ENCODE data around the gene TEX261.

TEX261 gene

GRCh38 chr2:70981866-70982810 lies 12.5 kb downstream of the TEX261 start:
- DNase-seq (ENCODE audit: low spot score), result peak; percentile 38

- peak; percentile 19 for DNase-seq (ENCODE audit: low spot score)
These were observed 13.3 kb downstream of the TEX261 start for GRCh38 chr2:70981421-70981820.

DNA sequence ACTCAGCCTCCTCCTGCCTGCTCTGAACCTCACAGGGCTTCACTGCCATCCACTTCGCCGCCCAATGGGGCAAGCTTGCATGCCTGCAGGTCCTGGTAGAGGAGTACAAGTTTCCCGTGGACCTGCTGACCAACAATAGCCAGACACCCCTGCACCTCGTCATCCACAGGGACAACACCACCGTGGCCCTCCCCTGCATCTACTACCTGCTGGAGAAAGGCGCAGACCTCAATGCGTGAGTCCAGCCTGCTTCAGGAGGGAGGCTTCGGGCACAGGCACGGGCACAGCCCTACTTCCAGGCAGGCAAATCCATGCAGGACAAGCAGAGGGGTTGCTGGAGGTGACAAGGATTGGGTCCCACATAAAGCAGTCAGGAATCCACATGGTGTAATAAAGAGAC lies 15.0 kb downstream of the TEX261 start:
- DNase-seq (ENCODE audit: low spot score), result peak; percentile 44

DNA sequence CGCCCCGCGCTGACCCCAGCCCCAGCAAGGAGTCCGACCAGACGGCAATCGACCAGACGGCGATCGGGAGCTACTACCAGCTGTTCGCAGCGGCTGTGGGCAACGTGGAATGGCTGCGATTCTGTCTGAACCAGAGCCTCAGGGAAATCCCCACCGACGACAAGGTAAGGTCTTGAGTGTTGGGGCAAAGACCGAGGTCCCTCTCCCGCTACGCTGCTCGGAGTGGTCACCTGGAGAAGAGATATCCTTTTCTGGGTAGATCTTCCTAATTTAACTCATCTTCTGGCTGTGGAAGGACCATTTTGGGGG lies 15.5 kb downstream of the TEX261 start:
- DNase-seq (ENCODE audit: low spot score), result no peak

- peak; percentile 88 for DNase-seq (ENCODE audit: low spot score)
These were observed 16.1 kb downstream of the TEX261 start, which contains the start of gene ANKRD53 for GRCh38 chr2:70978341-70979179. Gene ANKRD53, plus strand, starts transcription at chr2:70978630. Its CDS starts 16 bp downstream, at chr2:70978646.

DNA sequence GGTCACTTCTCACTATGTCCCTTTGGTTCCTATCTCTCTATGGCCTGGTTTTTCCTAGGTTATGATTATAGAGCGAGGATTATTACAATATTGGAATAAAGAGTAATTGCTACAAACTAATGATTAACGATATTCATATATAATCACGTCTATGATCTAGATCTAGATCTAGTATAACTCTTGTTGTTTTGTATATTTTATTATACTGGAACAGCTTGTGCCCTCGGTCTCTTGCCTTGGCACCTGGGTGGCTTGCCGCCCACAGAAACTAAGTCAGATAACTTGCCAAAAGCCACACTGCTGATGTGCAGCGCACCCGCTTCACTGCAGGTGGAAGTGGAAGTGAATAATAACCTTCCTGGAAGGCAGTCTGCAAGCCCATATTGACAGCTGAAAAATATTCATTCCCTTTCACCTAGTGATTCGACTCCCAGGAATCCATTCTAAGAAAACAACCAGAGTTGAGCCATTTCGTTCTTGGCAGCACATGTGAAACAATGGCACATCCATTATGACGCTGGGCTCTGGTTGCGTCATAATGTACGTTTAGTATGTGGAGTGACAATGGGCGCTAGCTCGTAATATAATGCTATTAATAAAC lies 17.0 kb downstream of the TEX261 start:
- peak; percentile 34 for DNase-seq (ENCODE audit: low spot score)

- no peak for DNase-seq (ENCODE audit: low spot score)
These were observed 19.4 kb downstream of the TEX261 start for GRCh38 chr2:70975237-70975636.

DNA sequence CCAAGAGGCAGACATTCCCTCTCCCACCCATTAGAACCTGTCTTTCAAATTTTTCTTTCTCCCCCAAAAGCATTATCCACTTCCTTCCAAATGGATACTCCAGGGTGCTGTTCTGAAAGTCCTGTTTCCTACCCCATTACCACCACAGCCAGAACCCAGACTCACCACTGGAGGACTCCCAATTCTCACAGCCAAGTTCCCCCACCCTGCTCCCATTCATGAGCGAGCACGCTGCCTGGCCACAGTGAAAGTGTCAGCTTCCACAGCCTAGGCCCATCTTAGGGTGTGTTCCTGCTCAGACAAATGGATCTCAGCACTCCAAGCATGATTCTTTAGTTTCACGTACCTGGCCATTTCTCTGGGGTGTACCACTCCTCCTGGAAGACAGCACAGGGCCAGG lies 20.1 kb downstream of the TEX261 start:
- no peak for DNase-seq (ENCODE audit: low spot score)

DNA sequence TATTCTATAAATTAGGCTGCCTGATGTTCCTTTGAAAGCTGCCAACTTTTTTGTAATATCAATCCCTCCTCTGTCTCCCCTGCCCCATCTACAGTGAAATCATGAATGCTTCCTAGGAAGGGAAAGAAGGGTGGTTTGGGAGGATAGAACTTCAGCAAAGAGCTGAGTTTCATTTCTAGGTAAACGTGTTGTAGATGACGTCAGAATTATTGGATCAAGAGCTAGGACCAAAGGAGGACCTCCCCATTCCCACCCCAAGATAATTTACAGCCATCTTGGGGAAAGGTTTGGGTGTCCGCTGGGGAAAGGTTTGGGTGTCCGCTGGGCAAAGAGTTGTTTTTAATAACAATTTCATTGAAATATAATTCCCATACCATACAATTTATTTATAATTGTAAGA lies 27.5 kb downstream of the TEX261 start:
- no peak for DNase-seq (ENCODE audit: low spot score)

- peak; percentile 22 for DNase-seq (ENCODE audit: low spot score)
These were observed 28.0 kb downstream of the TEX261 start for GRCh38 chr2:70966681-70967080.

DNA sequence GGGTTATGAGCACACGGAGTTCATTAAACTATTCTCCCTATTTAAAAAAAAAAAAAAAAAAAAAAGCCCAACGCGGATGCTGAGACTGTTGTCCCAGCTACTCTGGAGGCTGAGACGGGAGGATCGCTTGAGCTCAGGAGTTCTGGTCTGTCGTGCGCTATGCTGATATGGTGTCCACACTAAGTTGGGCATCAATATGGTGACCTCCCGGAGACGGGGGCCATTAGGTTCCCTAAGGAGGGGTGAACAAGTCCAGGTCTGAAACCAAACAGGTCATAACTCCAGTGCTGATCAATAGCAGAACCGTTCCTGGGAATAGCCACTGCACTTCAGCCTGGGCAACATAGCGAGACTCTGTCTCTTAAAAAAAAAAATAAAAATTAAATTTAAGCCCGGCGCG lies 29.2 kb downstream of the TEX261 start:
- DNase-seq (ENCODE audit: low spot score), result peak; percentile 36

- DNase-seq (ENCODE audit: low spot score), result peak; percentile 84
These were observed 29.9 kb downstream of the TEX261 start for GRCh38 chr2:70964596-70965386.

GRCh38 chr2:70964133-70964532 lies 30.5 kb downstream of the TEX261 start:
- no peak for DNase-seq (ENCODE audit: low spot score)

- peak; percentile 31 for DNase-seq (ENCODE audit: low spot score)
These were observed 31.5 kb downstream of the TEX261 start for GRCh38 chr2:70962885-70963878.

GRCh38 chr2:70962211-70962884 lies 32.3 kb downstream of the TEX261 start:
- DNase-seq (ENCODE audit: low spot score), result peak; percentile 47

- no peak for DNase-seq (ENCODE audit: low spot score)
These were observed 33.1 kb downstream of the TEX261 start for GRCh38 chr2:70961648-70961994.

GRCh38 chr2:70960833-70961647 lies 33.6 kb downstream of the TEX261 start:
- DNase-seq (ENCODE audit: low spot score), result peak; percentile 42

DNA sequence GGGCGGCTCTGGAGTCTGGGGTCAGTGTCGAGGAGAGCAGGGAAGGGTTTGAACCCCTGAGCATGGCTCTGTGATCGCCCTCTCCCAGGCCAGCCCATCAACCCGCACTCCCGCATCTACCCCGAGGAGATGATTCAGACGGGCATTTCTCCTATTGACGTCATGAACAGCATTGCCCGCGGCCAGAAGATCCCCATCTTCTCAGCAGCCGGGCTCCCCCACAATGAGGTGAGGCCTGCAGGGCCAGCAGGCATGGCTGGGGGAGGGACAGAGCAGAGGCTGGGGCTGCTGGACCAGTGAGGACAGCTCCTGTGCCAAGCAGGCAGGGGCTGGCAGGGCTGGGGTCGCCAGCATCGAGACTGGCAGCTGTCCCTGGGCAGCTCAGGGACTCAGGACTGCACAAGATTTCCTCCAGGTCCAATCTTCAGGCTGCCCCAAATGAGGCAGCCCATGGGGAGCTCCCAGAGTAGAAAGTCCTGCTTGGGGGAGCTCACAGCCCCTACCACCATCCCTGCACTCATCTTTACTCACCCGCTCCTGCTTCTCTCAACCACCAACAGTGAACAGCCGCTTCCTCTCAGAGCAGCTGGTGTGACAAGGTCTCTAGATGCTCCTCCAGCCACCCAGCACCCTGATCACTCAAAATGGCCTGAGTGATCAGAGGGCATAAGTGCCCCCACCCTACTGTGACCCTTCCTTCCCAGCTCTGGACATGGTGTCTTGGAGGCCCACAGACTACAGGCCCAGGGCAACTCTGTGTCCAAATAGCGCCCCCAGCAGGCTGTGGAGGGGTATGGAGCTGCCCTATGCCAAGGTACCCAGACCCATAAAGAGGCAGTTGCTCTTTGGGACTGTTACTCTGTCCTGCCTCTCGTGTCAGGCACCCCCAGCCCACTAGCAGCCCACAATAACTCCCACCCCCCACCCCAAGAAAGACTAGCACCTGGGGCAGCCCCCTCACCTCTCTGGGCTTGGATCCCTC lies 34.5 kb downstream of the TEX261 start:
- DNase-seq (ENCODE audit: low spot score), result peak; percentile 45
